GM19193 (cell line): Measurements from ENCODE around the gene ERBB4.

ENCODE experiments used
- POLR2A ChIP-seq: IDR thresholded peaks from 4 replicates; pipeline ENCODE4 v1.6.1; 2011; ENCODE audit not compliant: insufficient read depth, insufficient read length; ENCODE audit errors: extremely low read depth

ERBB4 gene

GRCh38 chr2:212330263-212330662 is 208.3 kb downstream of the ERBB4 start:
- no peak for TF ChIP-seq POLR2A

- no peak for TF ChIP-seq POLR2A
These were observed 209.7 kb downstream of the ERBB4 start for GRCh38 chr2:212328712-212329496.

GRCh38 chr2:212328136-212328535 is 210.5 kb downstream of the ERBB4 start:
- no peak for TF ChIP-seq POLR2A

DNA sequence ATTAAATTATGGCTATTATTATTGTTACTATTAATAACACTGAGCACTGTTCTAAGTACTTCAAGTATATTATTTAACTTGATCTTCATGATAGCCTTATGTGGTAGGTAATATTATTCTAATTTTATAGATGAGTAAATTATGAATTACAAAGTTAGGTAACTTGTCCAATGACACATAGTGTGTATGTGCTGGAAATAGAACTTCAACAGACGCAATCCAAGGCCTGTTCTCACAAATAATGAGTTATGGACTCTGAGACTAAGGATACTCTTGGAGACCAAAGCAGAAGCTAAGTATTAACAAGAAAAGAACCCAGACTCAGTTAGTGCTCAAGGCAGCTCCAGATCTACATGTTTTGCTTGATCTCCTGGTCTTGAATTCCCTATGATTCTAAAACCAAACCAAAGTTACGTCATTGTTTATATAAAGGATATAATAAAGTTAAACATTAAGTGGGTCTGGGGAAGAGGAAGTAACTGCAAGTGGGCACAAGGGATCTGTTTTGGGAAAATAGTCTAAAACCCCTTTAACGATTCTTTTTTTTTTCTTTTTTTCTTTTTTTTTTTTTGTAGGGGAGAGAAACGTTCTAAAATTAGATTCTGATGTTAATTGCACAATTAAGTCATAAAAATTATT is 211.3 kb downstream of the ERBB4 start:
- no peak for TF ChIP-seq POLR2A

- no peak for TF ChIP-seq POLR2A
These were observed 220.0 kb downstream of the ERBB4 start for GRCh38 chr2:212318636-212319035.

DNA sequence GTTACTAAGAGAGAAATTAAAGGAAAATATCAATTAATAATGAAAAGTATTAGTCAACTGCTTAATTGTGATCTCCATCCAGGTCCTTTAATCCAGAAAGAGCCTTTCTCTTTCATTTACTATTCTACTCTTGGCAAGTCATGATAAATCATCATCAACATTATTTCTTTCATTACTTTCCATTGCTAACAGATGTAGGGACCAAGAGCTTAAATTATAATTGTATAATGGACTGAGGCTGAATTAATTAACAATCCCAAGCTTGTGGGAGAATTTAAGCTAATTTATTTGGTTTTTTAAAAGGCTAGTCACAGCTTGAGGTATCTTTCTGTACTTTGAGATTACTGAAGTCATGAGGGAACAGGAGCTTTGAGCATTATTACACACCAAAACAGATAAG is 223.9 kb downstream of the ERBB4 start:
- no peak for TF ChIP-seq POLR2A

GRCh38 chr2:212311807-212312404 is 226.7 kb downstream of the ERBB4 start:
- no peak for TF ChIP-seq POLR2A

DNA sequence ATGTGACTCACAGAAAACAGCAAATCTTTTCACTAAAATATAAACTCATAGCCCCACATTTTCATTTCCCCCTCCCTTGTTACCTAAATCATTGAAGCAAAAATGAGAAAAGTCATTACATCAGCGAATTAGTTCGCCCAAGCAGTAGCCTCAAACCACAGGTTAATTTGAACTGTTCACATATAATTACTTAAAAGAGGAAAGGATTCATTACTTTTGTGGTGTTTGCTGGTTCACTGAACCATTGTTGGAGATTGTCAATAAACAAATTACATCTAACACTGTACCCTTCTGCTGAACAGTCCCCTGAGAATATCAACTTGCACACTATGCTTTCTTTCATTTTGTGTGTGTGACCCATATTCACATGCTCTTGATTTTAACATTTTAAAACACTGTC is 238.7 kb downstream of the ERBB4 start:
- TF ChIP-seq POLR2A, result no peak

- TF ChIP-seq POLR2A, result no peak
These were observed 239.3 kb downstream of the ERBB4 start for GRCh38 chr2:212299333-212299732.

GRCh38 chr2:212295571-212295970 is 243.0 kb downstream of the ERBB4 start:
- TF ChIP-seq POLR2A, result no peak

DNA sequence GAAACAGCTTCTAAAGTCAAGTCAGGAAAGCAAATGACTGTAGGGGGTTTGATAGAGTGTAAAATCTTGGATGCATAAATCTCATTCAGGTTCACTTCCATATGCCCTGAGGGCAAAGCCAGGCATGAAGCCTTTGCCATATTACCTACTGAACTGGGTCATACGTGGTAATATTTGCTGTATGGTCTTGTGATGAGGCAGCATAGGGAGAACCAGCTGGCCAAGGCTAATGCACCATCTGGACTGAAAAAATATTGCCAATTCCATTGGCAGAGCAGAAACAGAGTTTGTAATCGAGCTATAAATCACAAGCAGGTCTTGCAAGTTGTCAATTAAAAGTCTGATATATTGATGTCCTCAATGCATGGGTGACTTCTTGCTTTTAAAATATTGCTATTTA is 243.8 kb downstream of the ERBB4 start:
- no peak for TF ChIP-seq POLR2A

DNA sequence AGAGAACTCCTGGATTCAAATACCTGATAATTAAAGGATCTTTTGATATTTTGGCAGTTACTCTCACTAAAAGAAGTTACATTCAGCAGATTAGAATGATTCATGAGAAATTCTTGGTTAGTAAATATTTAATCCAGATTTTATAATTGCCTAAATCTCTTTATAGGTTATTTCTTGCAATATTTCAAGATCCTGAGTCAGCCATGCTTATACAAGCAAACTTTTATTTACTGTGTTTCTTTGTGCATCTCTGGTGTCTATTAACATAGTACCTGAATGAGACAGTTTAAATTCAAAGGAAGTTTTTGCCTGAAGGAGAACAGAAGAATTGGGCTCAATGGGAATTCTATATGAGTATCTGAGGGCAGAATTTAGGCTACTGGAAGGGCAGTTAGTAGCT is 249.3 kb downstream of the ERBB4 start:
- no peak for TF ChIP-seq POLR2A

- no peak for TF ChIP-seq POLR2A
These were observed 250.3 kb downstream of the ERBB4 start for GRCh38 chr2:212288308-212288707.

- no peak for TF ChIP-seq POLR2A
These were observed 254.4 kb downstream of the ERBB4 start for GRCh38 chr2:212284166-212284565.

GRCh38 chr2:212282671-212283261 is 255.8 kb downstream of the ERBB4 start:
- no peak for TF ChIP-seq POLR2A
